Mesodermal cell (in vitro differentiated cells): ENCODE results near the gene PYCARD. TPM values are rescaled to one million over a fixed set of nuclear protein-coding genes. Genes with fewer than 3 reads are reported as not detected.
A peak's percentile ranks its signal among the peaks of the same experiment; 100 is the strongest.
"Not testable (repeated sequence)": the region's sequence is repeated elsewhere in the genome, so short reads cannot be mapped to it uniquely, and the experiment has no call there.

ENCODE experiments used
- H3K27ac ChIP-seq: 2 replicates; pipeline ENCODE4 v1.7.0; 2013; ENCODE audit warnings: mild to moderate bottlenecking, low read depth, low read length, moderate library complexity; ENCODE audit not compliant: severe bottlenecking
- H3K36me3 ChIP-seq: 2 replicates; pipeline ENCODE4 v1.7.1; 2013; ENCODE audit warnings: mild to moderate bottlenecking, low read length, moderate library complexity; ENCODE audit not compliant: control insufficient read depth, insufficient read depth
- H3K4me1 ChIP-seq: one replicate; pipeline ENCODE4 v1.7.1; 2013; ENCODE audit warnings: mild to moderate bottlenecking, low read length; ENCODE audit not compliant: insufficient read depth, control insufficient read depth, poor library complexity, severe bottlenecking
- H3K4me3 ChIP-seq: 2 replicates; pipeline ENCODE4 v1.7.0; 2013; ENCODE audit warnings: low read length, control low read depth, mild to moderate bottlenecking; ENCODE audit not compliant: insufficient read depth, poor library complexity, severe bottlenecking; ENCODE audit errors: extremely low read depth
- H3K9me3 ChIP-seq: 2 replicates; pipeline ENCODE4 v1.7.1; 2013; ENCODE audit warnings: mild to moderate bottlenecking, low read length, moderate library complexity; ENCODE audit not compliant: control insufficient read depth
- WGBS, 2 experiments: methylation state at CpG; one replicate each; pipeline ENCODE4 v1.1.5; 2013; ENCODE audit warnings: missing lambda C conversion rate in 2 of 2; ENCODE audit not compliant: insufficient coverage in 2 of 2; 5-methylcytosine and 5-hydroxymethylcytosine counted together
- polyA plus RNA-seq, 2 experiments: library from polyadenylated mRNA; stranded (reverse); fragments of 50-300 nt; gene quantifications; one replicate each; pipeline ENCODE4 v1.2.3, GENCODE V29; 2013

Gene PYCARD
- polyA plus RNA-seq (2013, experiment 1 of 2), result 4.3 TPM
- 3.2 TPM for polyA plus RNA-seq (2013, experiment 2 of 2)

DNA sequence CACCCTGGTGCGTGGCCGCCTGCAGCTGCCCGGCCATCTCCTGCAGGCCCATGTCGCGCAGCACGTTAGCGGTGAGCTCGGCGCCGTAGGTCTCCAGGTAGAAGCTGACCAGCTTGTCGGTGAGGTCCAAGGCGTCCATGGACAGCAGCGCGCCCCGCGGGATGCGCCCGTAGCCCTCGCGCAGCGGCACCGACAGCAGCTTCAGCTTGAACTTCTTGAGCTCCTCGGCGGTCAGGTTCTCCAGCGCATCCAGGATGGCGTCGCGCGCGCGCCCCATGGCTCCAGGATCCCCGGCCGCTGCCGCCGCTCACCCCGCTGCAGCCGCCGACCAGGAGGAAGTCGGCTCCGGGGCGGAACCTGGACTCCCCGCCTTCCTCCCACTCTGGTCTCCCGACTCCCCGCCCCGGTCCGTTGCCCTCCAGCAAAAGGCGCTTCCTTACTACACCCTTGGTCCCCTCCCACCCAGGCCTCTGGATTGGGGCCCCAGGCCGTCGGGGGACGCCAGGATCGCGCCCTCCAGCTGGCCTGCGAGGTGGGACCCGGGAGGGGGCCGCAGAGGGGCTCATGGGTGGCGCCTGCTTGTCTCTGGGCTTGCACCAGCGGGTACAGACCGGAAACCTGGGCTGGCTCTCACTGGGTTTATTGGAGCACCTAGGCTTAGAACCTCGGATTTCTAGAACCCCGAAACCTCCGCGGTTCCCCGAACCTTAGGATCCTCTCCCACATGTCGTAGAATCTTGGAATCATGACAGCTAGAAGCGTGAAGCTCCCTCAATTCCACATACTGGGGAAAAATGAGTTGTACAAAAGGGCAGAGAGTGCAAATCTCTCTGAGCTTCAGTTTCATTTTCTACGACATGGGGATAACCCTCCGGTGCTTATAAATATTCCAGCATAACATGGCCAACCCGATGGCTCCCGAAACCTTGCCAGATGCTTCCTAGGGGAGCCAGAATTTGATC, at the start of gene PYCARD:
Gene PYCARD, minus strand, starts transcription at position 347 of the 962 bp plus-strand sequence. Its CDS starts 70 bp downstream, at position 277.
- H3K36me3 ChIP-seq, result peaks cover 16% of the 10 kb centered on the region
- 18 to 24% methylated on average over 46 to 62 of the region's 69 CpGs for WGBS, 2 experiments
- no peak within 1 kb of the TSS for H3K27ac ChIP-seq
- H3K4me3 ChIP-seq, result peak within 1 kb of the TSS; percentile 35
- H3K4me1 ChIP-seq, result peaks cover 8% of the 10 kb centered on the region
- no peaks in the 10 kb centered on the region for H3K9me3 ChIP-seq

GRCh38 chr16:31251435-31251834, 48.9 kb upstream of the PYCARD start:
- Histone ChIP-seq H3K27ac (no peak overlapping the region), H3K36me3 (no peaks in the 10 kb centered on the region), H3K4me3 (no peak overlapping the region), H3K9me3 (no peaks in the 10 kb centered on the region), H3K4me1 (no peaks in the 10 kb centered on the region)
- 87 to 100% methylated on average over 4 to 5 of the region's 5 CpGs for WGBS, 2 experiments

DNA sequence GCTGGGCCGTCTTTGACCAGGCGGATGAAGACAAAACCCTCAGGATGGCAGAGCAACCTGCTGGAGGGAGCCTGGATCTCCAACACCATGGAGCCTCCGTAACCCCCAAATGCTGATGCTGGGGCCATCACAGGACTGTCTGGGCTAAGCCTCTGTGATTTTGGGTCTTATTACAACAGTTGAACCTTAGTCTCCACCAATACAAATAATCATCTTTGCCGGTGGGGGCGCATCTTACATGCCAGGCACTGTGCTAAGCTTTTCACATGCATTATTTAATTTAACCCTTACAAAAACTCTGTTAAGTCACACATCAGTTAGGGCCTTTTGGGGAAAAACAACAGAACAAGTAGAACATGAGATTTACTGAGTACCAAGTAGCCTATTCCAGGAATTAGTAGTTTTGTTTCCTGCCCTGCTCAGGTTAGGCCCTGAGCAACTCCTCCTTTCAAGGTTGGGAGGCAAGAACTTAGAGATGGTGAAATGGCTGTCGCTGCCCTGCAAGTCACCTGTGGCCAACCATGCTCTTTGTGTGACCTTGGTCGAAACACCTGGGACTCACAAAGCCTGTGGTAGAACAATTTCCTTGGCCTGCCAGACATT, 48.3 kb upstream of the PYCARD start:
- Histone ChIP-seq H3K27ac (no peak overlapping the region), H3K36me3 (no peaks in the 10 kb centered on the region), H3K9me3 (no peaks in the 10 kb centered on the region), H3K4me1 (no peaks in the 10 kb centered on the region), H3K4me3 (no peak overlapping the region)
- WGBS, 2 experiments, result 91 to 96% methylated on average over 5 to 7 of the region's 7 CpGs

GRCh38 chr16:31248344-31248743, 45.8 kb upstream of the PYCARD start:
- 84 to 94% methylated on average over 3 of the region's 5 CpGs for WGBS, 2 experiments
- no peaks in the 10 kb centered on the region for H3K9me3 ChIP-seq
- H3K36me3 ChIP-seq, result no peaks in the 10 kb centered on the region
- H3K4me3 ChIP-seq, result no peak overlapping the region
- H3K4me1 ChIP-seq, result no peaks in the 10 kb centered on the region
- H3K27ac ChIP-seq, result no peak overlapping the region

GRCh38 chr16:31246296-31246695, 43.7 kb upstream of the PYCARD start:
- H3K9me3 ChIP-seq, result no peaks in the 10 kb centered on the region

DNA sequence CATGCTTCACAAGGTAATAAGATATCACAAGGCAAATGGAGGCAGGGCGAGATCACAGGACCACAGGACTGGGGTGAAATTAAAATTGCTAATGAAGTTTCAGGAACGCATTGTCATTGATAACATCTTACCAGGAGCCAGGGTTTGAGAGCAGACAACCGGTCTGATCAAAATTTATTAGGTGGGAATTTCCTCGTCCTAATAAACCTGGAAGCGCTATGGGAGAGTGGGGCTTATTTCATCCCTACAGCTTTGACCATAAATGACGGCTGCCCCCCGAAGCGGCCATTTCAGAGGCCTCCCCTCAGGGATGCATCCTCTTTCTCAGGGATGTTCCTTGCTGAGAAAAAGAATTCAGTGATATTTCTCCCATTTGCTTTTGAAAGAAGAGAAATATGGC, 43.0 kb upstream of the PYCARD start:
- H3K27ac ChIP-seq, H3K9me3 ChIP-seq, H3K4me1 ChIP-seq, H3K4me3 ChIP-seq, H3K36me3 ChIP-seq: not testable (repeated sequence)
- 35 to 39% methylated on average over 2 to 6 of the region's 8 CpGs for WGBS, 2 experiments

More at GRCh38 chr16:31246296-31246695, 43.7 kb upstream of the PYCARD start:
- Histone ChIP-seq H3K36me3 (no peaks in the 10 kb centered on the region), H3K4me3 (no peak overlapping the region), H3K27ac (no peak overlapping the region), H3K4me1 (no peaks in the 10 kb centered on the region)
- 87 to 89% methylated on average over 3 of the region's 3 CpGs for WGBS, 2 experiments

DNA sequence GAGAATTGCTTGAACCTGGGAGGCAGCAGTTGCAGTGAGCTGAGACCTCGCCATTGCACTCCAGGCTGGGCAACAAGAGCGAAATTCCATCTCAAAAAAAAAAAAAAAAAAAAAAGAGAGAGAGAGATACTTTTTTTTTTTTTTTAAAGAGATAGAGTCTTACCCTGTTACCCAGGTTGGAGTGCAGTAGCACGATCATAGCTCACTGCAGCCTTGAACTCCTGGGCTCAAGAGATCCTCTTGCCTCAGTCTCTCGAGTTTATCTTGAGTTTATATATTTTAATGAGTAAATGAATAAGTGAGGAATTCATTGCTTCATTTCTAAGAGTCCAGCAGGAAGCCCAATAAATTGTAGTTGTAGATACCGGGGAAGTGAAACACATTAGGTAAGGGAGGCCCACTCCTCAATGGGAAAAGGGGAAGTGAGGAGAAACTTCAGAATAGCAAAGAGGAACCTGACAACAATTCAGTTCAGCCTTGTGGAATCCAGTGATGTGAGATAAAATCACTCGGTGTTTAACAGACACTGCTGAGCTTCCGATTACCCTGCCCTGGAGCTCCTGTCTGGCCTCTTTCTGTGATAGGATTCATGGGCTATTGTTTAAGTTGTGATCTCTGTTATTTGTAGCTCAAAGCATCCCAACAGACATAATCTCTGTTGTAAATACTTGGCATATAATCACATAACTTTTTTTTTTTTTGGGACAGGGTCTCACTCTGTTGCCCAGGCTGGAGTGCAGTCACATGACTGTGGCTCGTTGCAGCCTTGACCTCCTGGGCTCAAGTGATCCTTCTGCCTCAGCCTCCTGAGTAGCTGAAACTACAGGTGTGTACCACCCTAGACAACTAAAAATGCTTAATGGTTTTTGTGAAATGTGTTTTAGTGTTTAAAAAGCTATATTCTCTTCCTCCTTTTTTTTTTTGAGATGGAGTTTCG, 41.4 kb upstream of the PYCARD start:
- Histone ChIP-seq H3K27ac (no peak overlapping the region), H3K4me3 (no peak overlapping the region), H3K36me3 (no peaks in the 10 kb centered on the region), H3K9me3 (no peaks in the 10 kb centered on the region), H3K4me1 (no peaks in the 10 kb centered on the region)
- WGBS, 2 experiments, result 74 to 75% methylated on average over 6 to 7 of the region's 9 CpGs

DNA sequence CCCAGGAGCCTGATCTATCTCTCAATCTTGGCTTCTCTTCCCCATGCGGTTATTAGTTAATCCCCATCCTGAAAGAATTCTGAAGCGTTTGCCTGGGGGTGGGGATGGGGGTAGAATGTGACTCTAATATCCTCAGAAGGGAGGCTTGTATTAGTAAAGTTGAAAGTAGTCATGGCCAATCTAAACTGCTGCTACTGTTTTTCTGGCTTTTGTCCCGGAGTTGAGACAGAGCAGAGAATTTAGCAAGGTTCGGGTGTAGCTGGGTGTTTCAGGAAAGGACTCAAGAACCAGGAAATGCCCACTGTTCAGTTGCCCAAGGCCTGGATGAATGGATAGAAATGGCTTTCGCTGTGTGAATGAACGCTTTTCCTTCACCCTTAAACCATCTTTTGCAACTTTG, 39.6 kb upstream of the PYCARD start:
- Histone ChIP-seq H3K4me3 (no peak overlapping the region), H3K36me3 (no peaks in the 10 kb centered on the region), H3K9me3 (no peaks in the 10 kb centered on the region), H3K27ac (no peak overlapping the region), H3K4me1 (no peaks in the 10 kb centered on the region)
- 83 to 86% methylated on average over 3 of the region's 6 CpGs for WGBS, 2 experiments

GRCh38 chr16:31238041-31238440, 35.5 kb upstream of the PYCARD start:
- Histone ChIP-seq H3K27ac (no peak overlapping the region), H3K9me3 (no peaks in the 10 kb centered on the region), H3K36me3 (no peaks in the 10 kb centered on the region), H3K4me3 (no peak overlapping the region), H3K4me1 (no peaks in the 10 kb centered on the region)
- 86 to 95% methylated on average over 3 of the region's 4 CpGs for WGBS, 2 experiments

GRCh38 chr16:31229501-31229900, 26.9 kb upstream of the PYCARD start:
- H3K4me3 ChIP-seq, result no peak overlapping the region
- no peaks in the 10 kb centered on the region for H3K4me1 ChIP-seq
- 84 to 94% methylated on average over 8 of the region's 10 CpGs for WGBS, 2 experiments
- no peak overlapping the region for H3K27ac ChIP-seq
- no peaks in the 10 kb centered on the region for H3K9me3 ChIP-seq
- no peaks in the 10 kb centered on the region for H3K36me3 ChIP-seq
